B cell (primary cell): ENCODE results near the gene ITGB3. TPM values are rescaled to one million over a fixed set of nuclear protein-coding genes. Genes with fewer than 3 reads are reported as not detected.
"Not testable (repeated sequence)": the region's sequence is repeated elsewhere in the genome, so short reads cannot be mapped to it uniquely, and the experiment has no call there.

ENCODE experiments used
- ATAC-seq: fragments of 200-7000 bp; cut with Tn5 transposase; one replicate; pipeline ENCODE4 v1.10.0; 2021; ENCODE audit warnings: low read depth, mild to moderate bottlenecking, moderate number of reproducible peaks, moderate library complexity
- CTCF ChIA-PET: fragments of 350-600 bp; sonication (Branson Sonifier 250); formaldehyde crosslinking; loops from one replicate; lab custom pipeline; 2021; ENCODE audit warnings: antibody characterized with exemption, inconsistent platforms; lab: Charles Lee
- POLR2A ChIA-PET: fragments of 350-600 bp; sonication (Branson Sonifier 250); formaldehyde crosslinking; loops from one replicate; lab custom pipeline; 2021; ENCODE audit warnings: antibody characterized with exemption; lab: Charles Lee
- DNase-seq: peaks from one replicate; pipeline ENCODE4 v3.0.0; 2013
- H2AFZ ChIP-seq: 2 replicates; pipeline ENCODE4 v1.6.1; 2012; ENCODE audit warnings: mild to moderate bottlenecking, low read depth, low read length; ENCODE audit not compliant: insufficient read depth, poor library complexity, severe bottlenecking
- H3K27ac ChIP-seq, 2 donors: 1 replicate in 1 of 2; 2 replicates in 1 of 2; pipeline ENCODE4 v1.5.1; 2012 to 2013; ENCODE audit warnings: low read length in 2 of 2, mild to moderate bottlenecking in 2 of 2, moderate library complexity in 1 of 2
- H3K27me3 ChIP-seq, 4 experiments: fragments of 200-600 bp in 1 of 4; sonication (generic) in 1 of 4; replicated peaks in 1 of 4; 1 replicate in 2 of 4; 2 replicates in 2 of 4; pipeline versions ENCODE4 v1.6.1 to v1.7.0; 2013 to 2016; ENCODE audit warnings: low read length in 3 of 4, mild to moderate bottlenecking in 2 of 4, mixed read lengths in 1 of 4, moderate library complexity in 1 of 4; ENCODE audit not compliant: insufficient read depth in 4 of 4, control insufficient read depth in 3 of 4; ENCODE audit errors: control extremely low read depth in 1 of 4
- H3K36me3 ChIP-seq, 2 experiments: replicated peaks in 1 of 2; 1 replicate in 1 of 2; 2 replicates in 1 of 2; pipeline versions ENCODE4 v1.6.1 to v1.7.1; 2013; ENCODE audit warnings: low read length in 1 of 2; ENCODE audit not compliant: insufficient read depth in 2 of 2, control insufficient read depth in 1 of 2; ENCODE audit errors: control extremely low read depth in 1 of 2, extremely low read depth in 1 of 2
- H3K4me1 ChIP-seq, 2 donors: fragments of 200-600 bp in 1 of 2; sonication (generic) in 1 of 2; 1 replicate in 1 of 2; 2 replicates in 1 of 2; pipeline versions ENCODE4 v1.5.1 to v1.6.1; 2013 to 2017; ENCODE audit warnings: low read length in 2 of 2; ENCODE audit not compliant: control insufficient read depth in 2 of 2, insufficient read depth in 2 of 2
- H3K4me2 ChIP-seq: replicated peaks from 2 replicates; pipeline ENCODE3; 2012; ENCODE audit warnings: mild to moderate bottlenecking, low read depth, low read length; ENCODE audit not compliant: poor library complexity, severe bottlenecking
- H3K4me3 ChIP-seq, 5 experiments: fragments of 200-600 bp in 1 of 5; sonication (generic) in 1 of 5; 1 replicate in 3 of 5; 2 replicates in 2 of 5; pipeline versions ENCODE4 v1.5.1 to v1.7.0; 2011 to 2016; ENCODE audit warnings: low read length in 4 of 5, mild to moderate bottlenecking in 4 of 5, low read depth in 2 of 5, control low read depth in 1 of 5, moderate library complexity in 1 of 5; ENCODE audit not compliant: insufficient read depth in 1 of 5; ENCODE audit errors: control extremely low read depth in 1 of 5, extremely low read depth in 1 of 5
- H3K79me2 ChIP-seq: fragments of 200-600 bp; sonication (generic); one replicate; pipeline ENCODE4 v1.6.0; 2016; ENCODE audit warnings: low read length; ENCODE audit not compliant: control insufficient read depth, insufficient read depth
- H3K9ac ChIP-seq: fragments of 200-600 bp; sonication (generic); 2 replicates; pipeline ENCODE4 v1.6.1; 2017; ENCODE audit warnings: mild to moderate bottlenecking, low read length, moderate library complexity
- H3K9me3 ChIP-seq, 3 donors: one replicate each; pipeline versions ENCODE4 v1.6.1 to v1.7.1; 2013; ENCODE audit warnings: low read length in 2 of 3; ENCODE audit not compliant: control insufficient read depth in 2 of 3, insufficient read depth in 1 of 3; ENCODE audit errors: control extremely low read depth in 1 of 3
- H4K20me1 ChIP-seq: 2 replicates; pipeline ENCODE4 v1.6.0; 2012; ENCODE audit warnings: mild to moderate bottlenecking, low read length; ENCODE audit not compliant: insufficient read depth, control insufficient read depth, poor library complexity, severe bottlenecking
- H3K27ac Mint-ChIP-seq: one replicate; pipeline ENCODE4 v1.8.0; 2021; ENCODE audit warnings: mixed read lengths
- H3K27me3 Mint-ChIP-seq: one replicate; pipeline ENCODE4 v1.8.0; 2021; ENCODE audit warnings: mixed read lengths
- H3K4me1 Mint-ChIP-seq: one replicate; pipeline ENCODE4 v1.8.0; 2021; ENCODE audit warnings: mixed read lengths
- H3K4me3 Mint-ChIP-seq: one replicate; pipeline ENCODE4 v1.8.0; 2021; ENCODE audit warnings: mixed read lengths
- H3K9me3 Mint-ChIP-seq: one replicate; pipeline ENCODE4 v1.8.0; 2022; ENCODE audit warnings: mixed read lengths; ENCODE audit not compliant: insufficient read depth
- EZH2 ChIP-seq: IDR thresholded peaks from 2 replicates; pipeline ENCODE4 v1.6.1; 2012; ENCODE audit warnings: borderline replicate concordance, low read depth, mild to moderate bottlenecking, moderate library complexity, low read length; ENCODE audit not compliant: insufficient read depth, poor library complexity, severe bottlenecking
- WGBS: methylation state at CpG from one replicate; pipeline ENCODE4 v1.1.5; 2013; ENCODE audit warnings: missing lambda C conversion rate; ENCODE audit not compliant: insufficient coverage; 5-methylcytosine and 5-hydroxymethylcytosine counted together
- intact Hi-C: fragments of 100-400 bp; cut with micrococcal nuclease; formaldehyde crosslinking; loops from one replicate; pipeline ENCODE4 v1.10.0; 2022
- polyA plus RNA-seq: library from polyadenylated mRNA; depleted of rRNA; stranded (reverse); fragments of >200 nt; gene quantifications from 2 replicates; pipeline ENCODE4 v1.2.3, GENCODE V29; 2012
- total RNA-seq, 2 donors: library from RNA; stranded (reverse); fragments of 120-200 nt in 1 of 2; gene quantifications; 1 replicate in 1 of 2; 2 replicates in 1 of 2; pipeline versions ENCODE4 v1.2.3 to v1.2.4, GENCODE V29; 2013 to 2022
- TF ChIP-seq, protein P1 (sequence below): fragments of 200-600 bp; IDR thresholded peaks from one replicate; pipeline ENCODE4 v1.8.0; 2022; ENCODE audit warnings: antibody characterized with exemption, mild to moderate bottlenecking

Gene ITGB3
- total and polyA plus RNA-seq, 2 donors (not counting 1 experiment from before 2014, with no cell fraction given): 0.07 to 11.4 TPM

DNA sequence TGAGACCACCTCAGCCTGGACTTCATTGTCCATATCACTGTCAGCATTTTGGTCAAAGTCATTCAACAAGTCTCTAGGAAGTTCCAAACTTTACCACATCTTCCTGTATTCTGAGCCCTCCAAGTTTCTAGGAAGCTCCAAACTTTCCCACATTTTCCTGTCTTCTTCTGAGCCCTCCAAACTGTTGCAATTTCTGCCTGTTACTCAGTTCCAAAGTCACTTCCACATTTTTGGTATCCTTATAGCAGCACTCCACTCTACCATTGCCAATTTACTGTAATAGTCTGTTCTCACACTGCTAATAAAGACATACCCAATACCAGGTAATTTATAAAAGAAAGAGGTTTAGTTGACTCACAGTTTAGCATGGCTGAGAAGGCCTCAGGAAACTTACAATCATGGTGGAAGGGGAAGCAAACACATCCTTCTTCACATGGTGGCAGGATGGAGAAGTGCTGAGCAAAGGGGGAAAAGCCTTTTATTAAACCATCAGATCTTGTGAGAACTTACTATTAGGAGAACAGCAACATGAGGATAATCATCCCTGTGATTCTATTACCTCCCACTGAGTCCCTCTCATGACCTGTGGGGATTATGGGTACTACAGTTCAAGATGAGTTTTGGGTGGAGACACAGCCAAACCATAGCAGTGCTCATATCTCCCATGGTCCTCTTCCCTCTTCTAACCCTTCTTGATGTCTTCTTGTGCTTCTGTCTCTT, 16.1 kb downstream of the ITGB3 start:
- H3K4me3 Mint-ChIP-seq, intact Hi-C loops, H3K4me3 ChIP-seq, H3K4me2 ChIP-seq, H3K9me3 Mint-ChIP-seq, H3K27ac ChIP-seq, H3K36me3 ChIP-seq, H3K4me1 ChIP-seq, H3K79me2 ChIP-seq, H2AFZ ChIP-seq, POLR2A ChIA-PET, H3K27me3 Mint-ChIP-seq, H4K20me1 ChIP-seq, H3K27me3 ChIP-seq, DNase-seq, H3K27ac Mint-ChIP-seq, H3K9ac ChIP-seq, ATAC-seq, CTCF ChIA-PET, H3K9me3 ChIP-seq: not testable (repeated sequence)
- peaks cover 33% of the 10 kb centered on the region for H3K4me1 Mint-ChIP-seq

DNA sequence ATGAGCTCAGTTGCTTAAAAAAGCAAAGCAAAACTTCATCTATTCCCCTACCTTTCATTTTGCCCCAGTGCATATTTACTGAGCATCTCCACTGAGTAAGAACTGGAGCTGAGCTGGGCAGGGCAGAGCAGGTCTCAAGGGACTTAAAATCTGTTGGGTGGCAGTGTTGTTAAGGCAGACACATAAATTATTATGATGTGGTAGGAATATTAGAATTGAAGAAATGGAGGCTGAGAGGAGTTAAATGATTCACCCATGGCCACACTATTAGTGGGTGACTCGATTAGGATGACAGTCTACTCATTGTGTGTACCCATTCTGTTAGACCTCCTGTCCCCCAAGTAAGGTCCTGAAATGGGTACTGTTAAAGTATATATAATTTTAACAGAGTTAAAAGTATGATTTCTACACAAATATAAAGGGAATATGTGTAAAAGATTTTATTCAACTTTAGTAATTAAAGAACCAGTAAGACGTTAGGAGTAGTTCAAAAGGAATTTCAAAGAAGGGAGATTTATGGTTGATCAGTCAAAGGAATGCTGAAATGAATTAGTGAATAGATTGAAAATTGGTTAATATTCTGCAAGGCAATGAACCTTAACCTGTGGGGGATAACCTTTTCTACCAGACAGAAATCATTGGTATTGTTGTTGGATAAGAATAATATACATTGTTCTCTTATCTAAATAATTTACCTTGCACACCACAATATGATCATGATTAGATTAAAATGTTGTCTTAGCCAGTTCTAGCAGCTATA, 17.5 kb downstream of the ITGB3 start:
- Histone ChIP-seq H4K20me1 (no peaks in the 10 kb centered on the region), H3K27me3 (no peaks in the 10 kb centered on the region), H3K4me1 (peaks cover 8 to 23% of the 10 kb centered on the region in 2 donors), H3K4me3 (no peak overlapping the region), H3K27ac (no peak overlapping the region), H2AFZ (no peak overlapping the region), H3K4me2 (no peak overlapping the region), H3K36me3 (no peaks in the 10 kb centered on the region), H3K79me2 (no peaks in the 10 kb centered on the region), H3K9ac (no peak overlapping the region), H3K9me3 (peaks cover 0 to 8% (median 2%) of the 10 kb centered on the region in 3 donors)
- no CpG with 5 or more reads among the region's 2 CpGs for WGBS
- Mint-ChIP-seq H3K4me3 (no peak overlapping the region), H3K9me3 (peaks cover 8% of the 10 kb centered on the region), H3K27me3 (no peaks in the 10 kb centered on the region), H3K27ac (no peak overlapping the region), H3K4me1 (peaks cover 38% of the 10 kb centered on the region)
- no peak for DNase-seq
- CTCF ChIA-PET: no interaction called here
- no peak for ATAC-seq
- no peak for TF ChIP-seq EZH2
- TF ChIP-seq, protein P1, sequence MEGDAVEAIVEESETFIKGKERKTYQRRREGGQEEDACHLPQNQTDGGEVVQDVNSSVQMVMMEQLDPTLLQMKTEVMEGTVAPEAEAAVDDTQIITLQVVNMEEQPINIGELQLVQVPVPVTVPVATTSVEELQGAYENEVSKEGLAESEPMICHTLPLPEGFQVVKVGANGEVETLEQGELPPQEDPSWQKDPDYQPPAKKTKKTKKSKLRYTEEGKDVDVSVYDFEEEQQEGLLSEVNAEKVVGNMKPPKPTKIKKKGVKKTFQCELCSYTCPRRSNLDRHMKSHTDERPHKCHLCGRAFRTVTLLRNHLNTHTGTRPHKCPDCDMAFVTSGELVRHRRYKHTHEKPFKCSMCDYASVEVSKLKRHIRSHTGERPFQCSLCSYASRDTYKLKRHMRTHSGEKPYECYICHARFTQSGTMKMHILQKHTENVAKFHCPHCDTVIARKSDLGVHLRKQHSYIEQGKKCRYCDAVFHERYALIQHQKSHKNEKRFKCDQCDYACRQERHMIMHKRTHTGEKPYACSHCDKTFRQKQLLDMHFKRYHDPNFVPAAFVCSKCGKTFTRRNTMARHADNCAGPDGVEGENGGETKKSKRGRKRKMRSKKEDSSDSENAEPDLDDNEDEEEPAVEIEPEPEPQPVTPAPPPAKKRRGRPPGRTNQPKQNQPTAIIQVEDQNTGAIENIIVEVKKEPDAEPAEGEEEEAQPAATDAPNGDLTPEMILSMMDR: no peak
- intact Hi-C loops: no loop called here
- POLR2A ChIA-PET: interaction anchor here (0.7 kb wide), 1 partner anchor 445 kb away, joined by 3 read pairs; no protein-coding TSS in a partner anchor
